Activated CD8-positive, alpha-beta memory T cell treated with anti-CD3 and anti-CD28 coated beads for 24 hours (primary cell): ENCODE results near the gene NRDE2.
"Not testable (repeated sequence)": the region's sequence is repeated elsewhere in the genome, so short reads cannot be mapped to it uniquely, and the experiment has no call there.

Source experiments
- DNase-seq: peaks from one replicate; pipeline ENCODE4 v3.0.0-alpha.2; 2020

Gene NRDE2

GRCh38 chr14:90266441-90267154 lies 65.1 kb downstream of the NRDE2 start:
- DNase-seq, result peak; percentile 50

- peak; percentile 15 for DNase-seq
These were observed 67.8 kb downstream of the NRDE2 start for GRCh38 chr14:90263748-90264449.

- peak; percentile 92 for DNase-seq
These were observed 75.2 kb downstream of the NRDE2 start, which contains the start of gene PSMC1 for GRCh38 chr14:90256354-90257131. TSS of gene PSMC1 (plus strand) at chr14:90256553. CDS start at chr14:90256598, 45 bp downstream.

GRCh38 chr14:90255871-90256270 lies 75.9 kb downstream of the NRDE2 start:
- DNase-seq, result no peak

DNA sequence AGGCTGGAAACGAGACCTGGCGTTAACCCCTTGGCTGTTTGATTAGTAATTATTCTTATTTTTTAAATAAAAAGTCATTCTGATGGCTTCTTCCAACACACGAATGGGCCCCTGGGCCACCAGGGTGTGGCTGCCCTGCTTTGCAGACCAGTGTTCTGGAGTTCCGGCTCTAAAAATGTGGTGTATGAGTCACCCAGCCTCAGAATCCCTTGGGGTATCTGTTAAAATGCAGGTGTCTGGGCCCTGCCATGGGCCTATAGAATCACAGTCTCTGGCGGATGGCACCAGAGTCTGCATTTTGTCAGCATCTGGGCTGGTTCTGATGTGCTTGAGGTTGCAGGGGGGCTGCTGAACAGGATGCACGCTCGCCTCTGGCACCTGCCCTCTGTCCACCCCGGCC lies 77.9 kb downstream of the NRDE2 start:
- DNase-seq, result peak; percentile 15

- no peak for DNase-seq
These were observed 83.1 kb downstream of the NRDE2 start for GRCh38 chr14:90248594-90248993.

DNA sequence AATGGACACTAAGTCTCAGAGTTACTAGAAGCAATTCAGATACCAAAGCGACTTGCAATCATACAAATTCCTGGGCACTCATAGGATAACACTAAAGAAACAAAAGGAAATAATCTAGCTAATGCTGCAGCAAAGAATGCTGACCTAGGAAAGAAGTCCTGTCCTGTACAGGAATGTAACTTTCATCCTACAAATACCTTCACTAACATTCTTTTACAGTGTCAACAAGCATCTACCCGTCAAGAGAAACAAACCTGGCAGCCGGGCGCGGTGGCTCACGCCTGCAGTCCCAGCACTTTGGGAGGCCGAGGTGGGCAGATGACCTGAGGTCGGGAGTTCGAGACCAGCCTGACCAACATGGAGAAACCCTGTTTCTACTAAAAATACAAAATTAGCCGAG lies 84.3 kb downstream of the NRDE2 start:
- not testable (repeated sequence) for DNase-seq

- no peak for DNase-seq
These were observed 84.8 kb downstream of the NRDE2 start for GRCh38 chr14:90246936-90247335.

DNA sequence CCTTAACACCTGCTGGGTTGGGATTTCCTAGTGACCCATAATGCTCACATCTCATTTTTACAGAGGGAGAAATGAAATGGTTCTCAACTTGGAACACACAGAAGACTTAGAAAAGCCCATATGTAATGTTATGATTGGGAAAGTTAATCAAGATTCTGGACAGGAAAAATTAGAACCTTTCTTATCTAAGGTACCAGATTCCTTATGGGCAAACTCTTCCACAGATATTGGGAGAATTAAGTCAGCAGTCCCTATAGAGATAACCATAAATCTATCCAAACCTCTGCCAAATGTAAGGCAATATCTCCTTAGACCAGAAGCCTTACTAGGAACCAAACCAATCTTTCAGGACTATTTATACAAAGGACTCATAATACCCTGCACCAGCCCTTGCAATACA lies 89.3 kb downstream of the NRDE2 start:
- no peak for DNase-seq

GRCh38 chr14:90239139-90239538 lies 92.6 kb downstream of the NRDE2 start:
- DNase-seq, result no peak

GRCh38 chr14:90235179-90235976 lies 96.4 kb downstream of the NRDE2 start:
- DNase-seq, result peak; percentile 90

DNA sequence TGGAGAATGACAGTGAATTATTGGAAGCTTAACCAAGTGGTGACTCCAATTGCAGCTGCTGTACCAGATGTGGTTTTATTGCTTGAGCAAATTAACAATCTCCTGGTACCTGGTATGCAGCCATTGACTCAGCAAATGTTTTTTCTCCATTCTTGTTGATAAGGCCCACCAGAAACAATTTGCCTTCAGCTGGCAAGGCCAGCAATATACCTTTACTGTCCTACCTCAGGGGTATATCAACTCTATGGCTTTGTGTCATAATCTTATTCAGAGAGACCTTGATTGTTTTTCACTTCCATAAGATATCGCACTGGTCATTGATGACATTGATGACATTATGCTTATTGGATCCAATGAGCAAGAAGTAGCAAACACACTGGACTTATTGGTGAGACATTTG lies 101.8 kb downstream of the NRDE2 start:
- not testable (repeated sequence) for DNase-seq

DNA sequence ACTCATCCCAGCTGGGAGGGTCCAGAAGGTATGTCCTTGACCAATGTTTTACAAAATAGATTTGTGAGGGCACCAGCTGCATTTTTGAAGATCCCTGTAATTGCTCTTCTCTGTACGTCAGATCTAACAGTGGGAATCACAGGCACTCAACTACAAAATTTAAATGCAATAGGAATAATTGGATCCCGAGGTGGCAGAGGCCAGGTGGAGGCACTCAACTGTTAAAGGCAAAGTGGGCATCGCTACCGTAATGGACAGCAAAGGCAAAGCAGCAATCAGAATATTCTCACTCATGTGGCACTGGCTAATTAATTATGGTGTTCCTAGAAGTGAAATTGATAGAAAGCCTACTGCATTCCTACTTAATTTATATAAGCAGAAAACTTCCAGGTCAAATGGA lies 103.3 kb downstream of the NRDE2 start:
- DNase-seq, result peak; percentile 3
